GM19240 (cell line): Measurements from ENCODE around the gene KIAA1217.
"Not testable (repeated sequence)": the region's sequence is repeated elsewhere in the genome, so short reads cannot be mapped to it uniquely, and the experiment has no call there.

Experiments
- DNase-seq: peaks from one replicate; pipeline ENCODE4 v3.0.0; 2011; ENCODE audit warnings: low spot score; ENCODE audit not compliant: insufficient read length

Gene KIAA1217

DNA sequence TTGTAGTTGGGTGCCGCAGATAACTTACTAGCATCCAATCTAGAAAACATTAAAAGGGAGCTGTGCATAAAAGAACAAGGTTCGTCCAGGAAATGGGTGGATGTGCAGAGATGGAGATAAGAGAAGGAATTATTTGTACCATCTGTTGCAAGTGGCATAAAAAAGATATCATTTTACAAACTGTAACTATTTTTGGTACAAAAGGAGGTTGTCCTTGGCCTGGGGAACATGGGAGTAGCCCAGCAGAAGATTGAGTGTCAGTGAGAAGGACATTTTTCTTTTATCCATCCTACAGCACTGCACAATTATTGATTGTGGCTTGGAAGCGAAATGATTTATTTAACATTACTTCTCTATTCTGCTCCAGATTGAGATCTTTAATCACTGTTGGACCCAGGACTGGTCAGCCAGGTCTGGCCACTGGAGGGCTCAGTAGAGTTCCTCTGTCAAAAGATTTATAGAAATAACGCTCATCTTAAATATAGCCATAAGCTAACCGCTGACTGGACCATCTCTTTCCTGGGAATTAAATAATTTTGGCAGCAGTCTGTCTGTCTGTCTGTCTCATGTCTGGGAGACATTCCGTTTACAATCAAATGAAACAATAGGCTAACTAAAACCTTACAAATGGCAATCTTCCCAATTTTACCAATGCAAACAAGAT is 254.1 kb downstream of the KIAA1217 start:
- DNase-seq = no peak

GRCh38 chr10:24463611-24464426 is 254.9 kb downstream of the KIAA1217 start:
- no peak for DNase-seq

DNA sequence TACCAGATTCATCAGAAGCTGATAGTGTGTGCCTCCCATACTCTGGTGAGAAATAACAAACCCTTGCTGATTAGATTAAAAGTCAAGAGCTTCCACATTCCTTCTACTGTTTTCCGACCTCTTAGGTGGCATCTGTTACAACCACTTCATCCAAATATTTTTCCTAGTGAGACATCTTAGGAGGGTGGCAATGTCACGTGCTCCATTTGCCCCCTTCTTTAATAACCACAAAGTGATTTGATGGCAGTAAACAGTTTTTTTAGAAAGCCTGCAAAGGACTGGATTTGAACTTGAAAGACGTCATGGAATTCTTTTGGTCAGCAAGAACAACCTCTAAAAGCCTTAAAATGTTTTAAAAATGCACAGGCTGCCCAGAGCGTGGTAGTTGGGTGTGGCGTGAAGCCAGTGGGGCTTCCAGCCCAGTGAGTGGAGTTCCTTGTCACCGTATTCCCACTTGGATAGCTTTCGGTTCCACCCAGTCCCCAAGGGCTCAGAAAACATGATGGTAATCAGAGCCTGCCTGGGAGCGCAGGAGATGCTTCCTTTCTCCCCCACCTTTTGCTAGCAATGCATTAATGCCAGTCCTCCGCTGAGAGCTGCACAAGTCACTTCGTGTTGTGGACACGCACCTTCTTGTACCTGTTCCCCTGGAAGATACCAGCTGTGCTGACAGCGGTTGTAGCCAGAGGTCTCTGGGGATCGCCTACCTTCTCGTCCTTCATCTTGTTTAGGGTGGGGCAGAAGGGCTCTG is 256.4 kb downstream of the KIAA1217 start:
- no peak for DNase-seq

GRCh38 chr10:24465891-24466818 is 257.2 kb downstream of the KIAA1217 start:
- DNase-seq = no peak

- no peak for DNase-seq
These were observed 258.2 kb downstream of the KIAA1217 start for GRCh38 chr10:24467136-24467535.

DNA sequence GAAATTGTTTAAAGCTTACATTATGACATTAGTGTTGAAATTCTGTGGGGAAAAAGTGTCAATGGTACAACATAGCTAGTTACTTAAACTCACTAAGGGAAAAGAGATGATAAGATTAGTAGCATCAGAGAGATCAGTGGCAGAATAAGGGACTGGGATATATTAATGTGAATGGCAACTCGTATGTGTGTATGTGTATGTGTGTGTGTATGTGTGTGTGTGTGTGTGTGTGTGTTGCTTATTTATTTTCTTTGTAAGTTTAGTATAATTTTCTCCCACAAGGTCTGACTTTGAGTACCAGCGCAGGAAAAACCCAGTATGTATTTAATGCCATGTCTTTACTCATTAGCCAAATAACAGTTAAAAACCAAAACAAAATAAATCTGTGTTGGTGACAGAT is 258.7 kb downstream of the KIAA1217 start:
- DNase-seq = no peak

DNA sequence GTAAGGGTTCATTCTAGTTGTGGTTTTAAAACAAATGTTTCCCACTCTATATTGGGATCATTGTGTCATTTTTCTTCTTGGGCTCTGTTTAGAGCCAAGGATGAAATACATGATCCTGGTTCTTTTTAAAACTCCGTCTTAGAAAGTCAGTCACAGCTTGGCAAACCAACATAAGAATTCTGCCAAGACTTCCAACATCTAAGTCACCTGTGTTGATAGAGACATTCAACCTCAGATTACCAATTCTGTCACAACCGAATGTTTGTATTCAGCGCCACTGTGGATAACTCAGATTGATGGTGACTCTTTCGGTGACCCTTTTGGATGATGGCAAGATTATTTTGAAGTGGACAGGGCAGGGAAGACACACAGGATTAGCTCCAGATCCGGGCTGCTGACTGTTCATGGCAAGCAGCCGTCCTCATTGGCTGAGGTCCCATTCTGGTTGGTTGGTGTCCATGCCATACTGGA is 259.4 kb downstream of the KIAA1217 start:
- no peak for DNase-seq

GRCh38 chr10:24469993-24470392 is 261.1 kb downstream of the KIAA1217 start:
- DNase-seq = no peak

- no peak for DNase-seq
These were observed 266.7 kb downstream of the KIAA1217 start for GRCh38 chr10:24475598-24475997.

DNA sequence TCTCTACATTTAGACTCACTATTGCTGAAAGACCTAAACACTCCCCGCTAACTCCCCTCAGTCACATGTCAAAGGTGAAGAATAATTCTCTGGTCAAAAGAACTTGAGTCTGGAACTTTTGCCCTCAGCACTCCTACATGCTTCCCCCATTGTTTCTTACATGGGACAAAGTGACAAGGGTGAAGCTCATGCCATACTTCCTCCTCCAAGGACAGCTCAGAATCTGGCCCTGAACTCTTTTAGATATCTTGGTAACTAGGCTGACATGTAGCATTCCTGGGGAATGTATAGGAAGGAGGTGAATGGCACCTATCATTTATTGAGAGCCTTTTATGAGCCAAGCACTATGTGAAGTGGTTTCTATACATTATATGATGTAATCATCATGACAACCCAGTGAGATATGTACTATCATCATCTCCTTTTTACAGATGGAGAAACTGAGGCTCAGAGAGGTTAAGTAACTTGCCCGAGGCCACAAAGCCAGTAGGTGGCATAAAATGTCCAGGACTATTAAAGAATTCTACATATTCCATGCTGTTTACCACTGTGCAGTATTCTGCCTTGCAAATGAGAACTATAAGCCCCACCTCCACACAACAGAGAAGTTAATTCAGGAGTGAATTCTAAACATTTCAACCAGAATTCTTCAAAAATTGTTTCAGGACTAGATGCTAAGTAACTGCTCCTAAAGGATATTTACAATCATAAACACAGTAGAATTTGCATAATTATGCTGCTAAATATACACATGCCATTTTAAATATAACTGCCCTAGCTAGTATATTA is 268.2 kb downstream of the KIAA1217 start:
- no peak for DNase-seq

DNA sequence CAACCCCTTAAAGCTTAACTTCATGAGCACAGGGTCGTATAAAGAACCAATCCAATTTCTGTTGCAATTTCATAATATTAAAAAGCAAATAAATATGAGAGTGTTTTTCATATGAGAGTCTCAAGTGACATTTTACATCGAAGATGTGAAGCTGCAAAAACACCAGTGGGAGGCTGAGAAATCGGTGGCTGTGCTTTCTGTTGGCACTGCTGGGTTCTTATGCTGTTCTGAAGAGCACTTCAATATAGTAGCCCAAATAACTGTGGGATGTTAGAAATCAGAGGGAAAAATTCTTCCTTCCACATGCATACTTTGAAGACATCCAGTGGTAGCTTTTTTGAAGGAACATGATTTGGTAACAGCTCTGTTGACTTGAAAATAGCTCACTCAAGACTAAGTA is 269.0 kb downstream of the KIAA1217 start:
- DNase-seq = no peak

DNA sequence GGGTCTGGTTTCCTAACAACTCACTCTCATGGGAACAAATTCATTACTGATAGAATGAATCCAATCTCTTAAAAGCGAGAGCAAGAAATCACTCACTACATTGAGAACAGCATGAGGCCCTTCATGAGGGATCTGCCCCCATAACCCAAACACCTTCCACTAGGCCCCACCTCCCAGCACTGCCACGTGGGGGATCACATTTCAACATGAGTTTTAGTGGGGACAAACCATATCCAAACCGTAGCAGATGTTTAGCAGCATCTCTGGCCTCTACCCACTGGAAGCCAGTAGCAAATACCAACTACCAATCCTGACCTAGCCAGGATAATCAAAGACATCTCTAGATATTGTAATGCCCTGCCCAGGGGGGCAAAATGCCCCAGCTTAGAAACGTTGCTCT is 270.9 kb downstream of the KIAA1217 start:
- DNase-seq = no peak

GRCh38 chr10:24480447-24480846 is 271.5 kb downstream of the KIAA1217 start:
- DNase-seq = no peak

- DNase-seq = no peak
These were observed 272.3 kb downstream of the KIAA1217 start for GRCh38 chr10:24481241-24481640.

- DNase-seq = not testable (repeated sequence)
These were observed 273.8 kb downstream of the KIAA1217 start for GRCh38 chr10:24482713-24483112.

- DNase-seq = no peak
These were observed 274.8 kb downstream of the KIAA1217 start for GRCh38 chr10:24483701-24484100.

DNA sequence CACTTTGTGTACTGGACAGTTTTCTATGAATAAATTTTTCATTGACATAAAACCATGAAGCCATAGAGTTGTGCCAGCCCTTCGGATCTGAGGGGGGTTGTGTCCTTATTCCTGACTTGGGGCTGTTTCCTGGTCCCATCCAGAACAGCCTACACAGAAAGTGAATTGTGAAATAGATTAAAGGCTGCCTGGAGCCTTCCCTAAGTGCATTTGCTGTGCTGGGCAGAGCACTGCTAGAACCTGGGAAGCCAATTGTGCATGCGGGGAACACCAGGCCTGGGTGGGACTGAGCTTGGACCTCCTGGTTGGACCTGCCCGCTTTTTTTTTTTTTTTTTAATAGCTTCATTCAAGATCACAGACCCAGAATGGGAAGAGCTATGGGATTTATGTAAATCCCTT is 275.8 kb downstream of the KIAA1217 start:
- DNase-seq = no peak

DNA sequence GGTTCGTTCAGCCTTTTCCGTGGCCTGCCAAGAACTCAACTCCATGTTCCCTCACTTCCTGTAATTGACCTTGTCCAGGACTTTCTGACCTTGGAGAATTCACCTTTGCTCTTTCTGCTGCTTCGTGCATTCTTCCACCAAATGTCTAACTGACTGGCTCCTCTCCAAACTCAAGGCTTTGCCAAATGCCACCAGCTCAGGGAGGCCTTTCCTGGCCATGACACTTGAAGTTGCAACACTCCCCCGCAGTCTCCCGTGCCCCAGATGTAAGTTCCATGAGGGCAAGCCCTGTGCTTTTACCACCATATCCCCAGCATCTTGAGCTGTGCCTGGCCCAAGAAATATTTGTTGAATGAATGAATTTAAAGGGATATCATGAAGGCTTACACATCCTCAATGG is 276.4 kb downstream of the KIAA1217 start:
- DNase-seq = no peak

DNA sequence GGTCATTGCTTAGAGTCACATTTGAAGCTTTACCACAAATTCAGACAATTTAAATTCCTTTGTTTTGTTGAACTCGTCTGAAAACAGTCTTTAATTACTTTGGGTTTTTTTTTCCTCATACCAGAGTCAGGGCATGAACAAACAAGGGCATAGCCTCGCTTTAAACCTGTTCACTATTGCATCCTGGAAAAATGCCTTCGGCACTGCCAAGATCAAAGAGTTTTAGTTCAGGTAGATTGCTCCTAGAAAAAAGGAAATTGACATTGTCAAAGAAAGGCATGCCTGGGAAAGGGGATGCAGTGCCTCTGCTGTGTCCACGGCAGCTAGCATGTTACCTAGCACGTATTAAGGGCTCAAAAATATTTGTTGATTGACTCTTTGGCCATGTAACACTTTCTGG is 279.7 kb downstream of the KIAA1217 start:
- no peak for DNase-seq

GRCh38 chr10:24493165-24493564 is 284.2 kb downstream of the KIAA1217 start:
- DNase-seq = no peak
